Spleen (tissue), 11 donors: ENCODE measurements around the gene NCDN. TPM values are rescaled to one million over a fixed set of nuclear protein-coding genes. Genes with fewer than 3 reads are reported as not detected.

ENCODE experiments used
- DNase-seq: peaks from one replicate; pipeline ENCODE4 v3.0.0-alpha.2; 2020
- H3K27ac ChIP-seq, 8 donors: fragments of 200-600 bp; sonication (generic) in 7 of 8; 1 replicate in 4 of 8; 2 replicates in 4 of 8; pipeline versions ENCODE4 v1.5.0 to v1.8.0; 2016 to 2021; ENCODE audit warnings: inconsistent platforms in 4 of 8, mild to moderate bottlenecking in 4 of 8, moderate library complexity in 1 of 8
- H3K27me3 ChIP-seq, 7 donors: fragments of 200-600 bp; sonication (generic) in 6 of 7; replicated peaks in 1 of 7; 1 replicate in 4 of 7; 2 replicates in 3 of 7; pipeline versions ENCODE4 v1.5.0 to v1.8.0; 2016 to 2021; ENCODE audit warnings: inconsistent platforms in 3 of 7, mild to moderate bottlenecking in 1 of 7
- H3K36me3 ChIP-seq, 6 donors: fragments of 200-600 bp; sonication (generic) in 5 of 6; 1 replicate in 4 of 6; 2 replicates in 2 of 6; pipeline versions ENCODE4 v1.5.0 to v1.8.0; 2016 to 2021; ENCODE audit warnings: inconsistent platforms in 2 of 6
- H3K4me1 ChIP-seq, 6 donors: fragments of 200-600 bp; sonication (generic) in 5 of 6; 1 replicate in 3 of 6; 2 replicates in 3 of 6; pipeline versions ENCODE4 v1.5.0 to v1.8.0; 2016 to 2021; ENCODE audit warnings: inconsistent platforms in 3 of 6
- H3K4me3 ChIP-seq, 8 donors: fragments of 200-600 bp; sonication (generic) in 7 of 8; 1 replicate in 4 of 8; 2 replicates in 4 of 8; pipeline versions ENCODE4 v1.5.0 to v1.8.0; 2016 to 2021; ENCODE audit warnings: inconsistent platforms in 4 of 8, mild to moderate bottlenecking in 4 of 8, moderate library complexity in 2 of 8
- H3K9me3 ChIP-seq, 8 donors: fragments of 200-600 bp; sonication (generic) in 7 of 8; 1 replicate in 4 of 8; 2 replicates in 4 of 8; pipeline versions ENCODE4 v1.5.0 to v1.8.0; 2016 to 2021; ENCODE audit warnings: inconsistent platforms in 4 of 8
- POLR2A ChIP-seq, 3 donors: fragments of 450-650 bp; IDR thresholded peaks; one replicate each; pipeline ENCODE4 v1.5.1; 2017; ENCODE audit warnings: antibody characterized with exemption in 3 of 3, mild to moderate bottlenecking in 1 of 3
- POLR2AphosphoS5 ChIP-seq, 3 donors: sonication (generic); formaldehyde crosslinking; IDR thresholded peaks; one replicate each; pipeline ENCODE4 v1.5.1; 2017; ENCODE audit warnings: antibody characterized with exemption in 3 of 3
- WGBS, 5 donors: extraction: QIAGEN DNeasy Blood & Tissue Kit in 3 of 5; methylation state at CpG; one replicate each; pipeline versions ENCODE4 v1.1.5 to v1.1.7; 2013 to 2018; 5-methylcytosine and 5-hydroxymethylcytosine counted together
- intact Hi-C: fragments of 100-400 bp; cut with DNase I; formaldehyde crosslinking; loops from one replicate; pipeline ENCODE4 v1.15.0; 2023; ENCODE audit warnings: low total_unique reads
- polyA plus RNA-seq, 3 donors: library from polyadenylated mRNA; stranded (reverse); fragments of 200-250 nt; gene quantifications; one replicate each; pipeline ENCODE4 v1.2.1, GENCODE V29; 2013
- total RNA-seq, 7 donors: library from RNA; depleted of rRNA in 3 of 7; stranded (reverse); fragments of >200 nt in 3 of 7; fragmentation: NEBNext Ultra II Directional in 4 of 7; extraction: Animal tissue kit (Norgen Biotek cat#: 25700) in 4 of 7; gene quantifications; one replicate each; pipeline versions ENCODE4 v1.1.0 to v1.2.1, GENCODE V29; 2016 to 2021
- TF ChIP-seq, protein P1 (sequence below), 11 experiments: fragments of 200-600 bp in 7 of 11; fragments of 450-650 bp in 4 of 11; sonication (generic) in 4 of 11; IDR thresholded peaks in 8 of 11; conservative IDR thresholded peaks in 3 of 11; 1 replicate in 7 of 11; 2 replicates in 4 of 11; pipeline versions ENCODE4 v1.4.0 to v1.8.0; 2016 to 2021; ENCODE audit warnings: antibody characterized with exemption in 11 of 11, inconsistent platforms in 4 of 11, mild to moderate bottlenecking in 1 of 11
- donor health status: healthy with polysubstance abuse.
- donor health status: DM: no; HTN: no; CAD: no; lungs with moderate emphysema.
- donor health status: DM: no; HTN: no; CAD: no.
- donor health status: Bipolar disorder and iron deficiency.
- donor health status: healthy.
- donor health status: DM: no; HTN: no; CAD: no.
- donor health status: DM: yes; HTN: yes; CAD: no.

Gene NCDN
- total and polyA plus RNA-seq, 10 donors = 4.2 to 19.1 (median 16.5) TPM

DNA sequence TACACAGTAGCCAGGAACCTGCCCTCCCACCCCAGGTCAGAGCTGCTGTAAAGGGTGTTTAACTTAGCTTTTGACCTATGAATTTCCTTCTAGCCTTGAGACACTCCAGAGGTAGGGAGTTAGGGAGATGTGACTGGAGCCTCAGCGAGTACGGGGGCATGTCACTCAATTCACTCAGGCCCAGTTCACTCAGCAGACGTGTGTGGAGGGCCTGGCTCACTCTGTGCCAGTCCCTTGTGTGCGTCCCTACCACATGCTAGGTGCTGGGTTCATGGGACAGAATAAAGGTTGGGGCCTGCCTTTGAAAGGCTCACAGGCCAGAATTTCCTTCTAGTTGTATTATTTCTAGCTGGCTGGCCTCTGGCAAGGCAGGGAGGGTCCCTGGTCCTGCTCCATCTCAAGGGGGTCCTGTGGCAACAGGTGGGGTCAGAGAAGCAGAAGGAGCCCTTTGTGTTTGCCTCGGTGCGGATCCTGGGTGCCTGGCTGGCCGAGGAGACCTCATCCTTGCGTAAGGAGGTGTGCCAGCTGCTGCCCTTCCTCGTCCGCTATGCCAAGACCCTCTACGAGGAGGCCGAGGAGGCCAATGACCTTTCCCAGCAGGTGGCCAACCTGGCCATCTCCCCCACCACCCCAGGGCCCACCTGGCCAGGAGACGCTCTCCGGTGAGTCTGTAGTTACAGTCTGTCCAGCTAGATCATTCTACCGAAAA lies 4.5 kb downstream of the NCDN start:
- peak; percentile 51 for DNase-seq
- intact Hi-C loops = loop anchor here (5.0 kb wide), 1 partner anchor 110 kb away; no protein-coding TSS in a partner anchor
- no peak overlapping the region for H3K4me3 ChIP-seq
- no peaks in the 10 kb centered on the region for H3K9me3 ChIP-seq
- TF ChIP-seq, protein P1, sequence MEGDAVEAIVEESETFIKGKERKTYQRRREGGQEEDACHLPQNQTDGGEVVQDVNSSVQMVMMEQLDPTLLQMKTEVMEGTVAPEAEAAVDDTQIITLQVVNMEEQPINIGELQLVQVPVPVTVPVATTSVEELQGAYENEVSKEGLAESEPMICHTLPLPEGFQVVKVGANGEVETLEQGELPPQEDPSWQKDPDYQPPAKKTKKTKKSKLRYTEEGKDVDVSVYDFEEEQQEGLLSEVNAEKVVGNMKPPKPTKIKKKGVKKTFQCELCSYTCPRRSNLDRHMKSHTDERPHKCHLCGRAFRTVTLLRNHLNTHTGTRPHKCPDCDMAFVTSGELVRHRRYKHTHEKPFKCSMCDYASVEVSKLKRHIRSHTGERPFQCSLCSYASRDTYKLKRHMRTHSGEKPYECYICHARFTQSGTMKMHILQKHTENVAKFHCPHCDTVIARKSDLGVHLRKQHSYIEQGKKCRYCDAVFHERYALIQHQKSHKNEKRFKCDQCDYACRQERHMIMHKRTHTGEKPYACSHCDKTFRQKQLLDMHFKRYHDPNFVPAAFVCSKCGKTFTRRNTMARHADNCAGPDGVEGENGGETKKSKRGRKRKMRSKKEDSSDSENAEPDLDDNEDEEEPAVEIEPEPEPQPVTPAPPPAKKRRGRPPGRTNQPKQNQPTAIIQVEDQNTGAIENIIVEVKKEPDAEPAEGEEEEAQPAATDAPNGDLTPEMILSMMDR (IDR thresholded peaks at IDR 0.05 in 8 of 11, conservative IDR thresholded peaks at IDR 0.05 in 3 of 11) = no peak
- TF ChIP-seq POLR2A (IDR thresholded peaks at IDR 0.05) (no peak), POLR2AphosphoS5 (IDR thresholded peaks at IDR 0.05) (no peak)
- H3K27ac ChIP-seq = no peak overlapping the region
- WGBS, 5 donors = 74 to 90% (median 82%) methylated on average over 9 to 15 of the region's 15 CpGs
- no peaks in the 10 kb centered on the region for H3K27me3 ChIP-seq
- H3K4me1 ChIP-seq = peaks cover 0 to 70% (median 23%) of the 10 kb centered on the region in 6 donors
- peaks cover 0 to 66% (median 7%) of the 10 kb centered on the region in 6 donors for H3K36me3 ChIP-seq

DNA sequence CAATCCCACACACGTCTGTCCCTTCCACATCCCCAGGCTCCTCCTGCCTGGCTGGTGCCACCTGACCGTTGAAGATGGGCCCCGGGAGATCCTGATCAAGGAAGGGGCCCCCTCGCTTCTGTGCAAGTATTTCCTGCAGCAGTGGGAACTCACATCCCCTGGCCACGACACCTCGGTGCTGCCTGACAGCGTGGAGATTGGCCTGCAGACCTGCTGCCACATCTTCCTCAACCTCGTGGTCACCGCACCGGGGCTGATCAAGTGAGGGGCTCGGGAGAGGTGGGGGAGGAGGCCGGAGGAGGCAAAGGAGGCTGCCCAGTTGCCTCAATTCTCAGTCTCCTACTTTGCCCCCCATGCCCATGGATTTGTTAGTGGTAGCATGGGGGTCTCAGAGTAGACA lies 5.6 kb downstream of the NCDN start:
- Histone ChIP-seq H3K27ac (no peak overlapping the region), H3K4me3 (no peak overlapping the region), H3K9me3 (no peaks in the 10 kb centered on the region), H3K4me1 (peaks cover 0 to 65% (median 19%) of the 10 kb centered on the region in 6 donors), H3K36me3 (peaks cover 0 to 68% (median 7%) of the 10 kb centered on the region in 6 donors), H3K27me3 (no peaks in the 10 kb centered on the region)
- 24 to 65% (median 36%) methylated on average over 9 to 12 of the region's 12 CpGs for WGBS, 5 donors
- DNase-seq = peak; percentile 59
- TF ChIP-seq, protein P1 (IDR thresholded peaks at IDR 0.05 in 8 of 11, conservative IDR thresholded peaks at IDR 0.05 in 3 of 11) = no peak
- no peak for TF ChIP-seq POLR2A (IDR thresholded peaks at IDR 0.05)
- TF ChIP-seq POLR2AphosphoS5 (IDR thresholded peaks at IDR 0.05) = peak in 1 of 3 donors; percentile 12
- intact Hi-C loops = loop anchor here (5.0 kb wide), 1 partner anchor 111 kb away; no protein-coding TSS in a partner anchor

DNA sequence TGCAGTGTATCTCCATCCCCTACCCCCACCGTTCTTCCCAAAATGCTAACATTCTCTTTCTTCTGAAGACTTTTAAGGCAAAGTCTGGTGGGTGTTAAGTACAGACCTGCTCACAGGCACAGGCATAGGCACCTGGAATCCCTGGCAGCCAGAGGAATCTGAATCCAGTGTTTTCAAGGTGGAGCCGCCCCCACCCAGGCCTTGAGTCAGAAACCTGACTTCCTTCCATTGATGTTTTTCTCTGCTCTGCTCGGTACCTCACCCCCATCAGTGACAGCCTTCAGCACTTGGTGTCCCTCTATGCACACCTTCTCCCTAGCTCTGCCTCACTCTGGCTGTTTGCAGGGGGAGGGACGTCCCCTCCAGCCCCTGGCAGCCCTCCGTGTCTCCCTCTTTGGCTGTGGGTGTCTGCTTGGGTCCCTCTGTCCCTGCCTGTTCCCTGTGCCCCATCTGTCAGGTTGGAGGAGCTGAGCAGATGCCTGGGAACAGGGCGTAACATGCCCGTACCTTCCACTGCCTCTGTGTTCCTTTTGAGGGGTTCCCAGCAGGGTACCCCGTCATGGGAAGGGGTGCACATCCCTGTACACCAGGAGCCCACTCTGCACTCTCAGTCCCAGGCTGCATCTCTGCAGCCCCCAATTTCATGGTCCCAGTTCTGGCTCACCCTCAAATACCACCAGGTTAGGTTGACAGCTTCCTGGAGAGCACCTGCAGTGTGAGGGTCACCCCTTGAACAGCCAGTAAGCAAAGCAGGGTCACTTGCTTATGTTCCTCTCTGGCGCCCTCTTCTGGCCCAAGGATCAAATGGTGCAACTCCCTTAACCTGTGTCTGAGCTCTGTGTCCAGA lies 6.7 kb downstream of the NCDN start:
- intact Hi-C loops = loop anchor here (5.0 kb wide), 1 partner anchor 112 kb away; no protein-coding TSS in a partner anchor
- WGBS, 5 donors = 77 to 82% (median 77%) methylated on average over 9 of the region's 9 CpGs
- Histone ChIP-seq H3K4me1 (peaks cover 0 to 62% (median 12%) of the 10 kb centered on the region in 6 donors), H3K4me3 (no peak overlapping the region), H3K27me3 (no peaks in the 10 kb centered on the region), H3K27ac (no peak overlapping the region), H3K36me3 (peaks cover 0 to 68% (median 7%) of the 10 kb centered on the region in 6 donors), H3K9me3 (no peaks in the 10 kb centered on the region)
- DNase-seq = peak; percentile 89
- TF ChIP-seq POLR2A (IDR thresholded peaks at IDR 0.05) (no peak), POLR2AphosphoS5 (IDR thresholded peaks at IDR 0.05) (peak in 1 of 3 donors; percentile 25)
- TF ChIP-seq, protein P1 (IDR thresholded peaks at IDR 0.05 in 8 of 11, conservative IDR thresholded peaks at IDR 0.05 in 3 of 11) = peak; percentile 55 to 92 (median 79)
